ENCODE measurements around the gene SUFU. TPM values are rescaled to one million over a fixed set of nuclear protein-coding genes. Genes with fewer than 3 reads are reported as not detected.

Gene SUFU
- total RNA-seq, 4 donors from 2014 or later, result 3.7 to 10.1 (median 7.1) TPM

GRCh38 chr10:102620591-102621442, 117.0 kb downstream of the SUFU start:
- TF ChIP-seq CTCF (IDR thresholded peaks at IDR 0.05), result no peak
- DNase-seq (ENCODE audit: low spot score) (no peak), ATAC-seq (ENCODE audit: low FRiP score) (no peak)

GRCh38 chr10:102621443-102622325, 117.9 kb downstream of the SUFU start:
- TF ChIP-seq CTCF (IDR thresholded peaks at IDR 0.05), result no peak
- no peak for DNase-seq (ENCODE audit: low spot score)
- ATAC-seq (ENCODE audit: low FRiP score), result no peak

- no peak for ATAC-seq (ENCODE audit: low FRiP score)
- no peak for TF ChIP-seq CTCF (IDR thresholded peaks at IDR 0.05)
- DNase-seq (ENCODE audit: low spot score), result no peak
These were observed 120.3 kb downstream of the SUFU start for GRCh38 chr10:102624094-102624493.

GRCh38 chr10:102624751-102625645, 121.2 kb downstream of the SUFU start:
- no peak for TF ChIP-seq CTCF (IDR thresholded peaks at IDR 0.05)
- no peak for DNase-seq (ENCODE audit: low spot score)
- ATAC-seq (ENCODE audit: low FRiP score), result no peak

GRCh38 chr10:102626026-102626685, 122.4 kb downstream of the SUFU start:
- no peak for DNase-seq (ENCODE audit: low spot score)
- no peak for ATAC-seq (ENCODE audit: low FRiP score)
- no peak for TF ChIP-seq CTCF (IDR thresholded peaks at IDR 0.05)

- DNase-seq (ENCODE audit: low spot score) (no peak), ATAC-seq (ENCODE audit: low FRiP score) (no peak)
- TF ChIP-seq CTCF (IDR thresholded peaks at IDR 0.05), result no peak
These were observed 123.5 kb downstream of the SUFU start for GRCh38 chr10:102627291-102627735.

Measured in omental fat pad (tissue), 4 donors.